Fibroblast of gingiva (primary cell): Measurements from ENCODE around the gene TSHZ2.
A peak's percentile ranks its signal among the peaks of the same experiment; 100 is the strongest.

Experiments
- DNase-seq: peaks from one replicate; pipeline ENCODE4 v3.0.0-alpha.2; 2011; ENCODE audit warnings: low read depth

Gene TSHZ2

GRCh38 chr20:53133628-53134027 is 161.5 kb downstream of the TSHZ2 start:
- DNase-seq: no peak

- DNase-seq: no peak
Measured at GRCh38 chr20:53136473-53136872, 164.3 kb downstream of the TSHZ2 start.

- DNase-seq: no peak
Measured at GRCh38 chr20:53138454-53139262, 166.5 kb downstream of the TSHZ2 start.

- DNase-seq: no peak
Measured at GRCh38 chr20:53141201-53142050, 169.3 kb downstream of the TSHZ2 start.

- no peak for DNase-seq
Measured at GRCh38 chr20:53142225-53143127, 170.3 kb downstream of the TSHZ2 start.

GRCh38 chr20:53146201-53146891 is 174.2 kb downstream of the TSHZ2 start:
- no peak for DNase-seq

GRCh38 chr20:53148771-53149147 is 176.6 kb downstream of the TSHZ2 start:
- no peak for DNase-seq

- DNase-seq: no peak
Measured at GRCh38 chr20:53149148-53149889, 177.2 kb downstream of the TSHZ2 start.

- no peak for DNase-seq
Measured at GRCh38 chr20:53149890-53150205, 177.7 kb downstream of the TSHZ2 start.

GRCh38 chr20:53150532-53150931 is 178.4 kb downstream of the TSHZ2 start:
- DNase-seq: no peak

GRCh38 chr20:53152228-53152627 is 180.1 kb downstream of the TSHZ2 start:
- no peak for DNase-seq

GRCh38 chr20:53154540-53154939 is 182.4 kb downstream of the TSHZ2 start:
- no peak for DNase-seq

- peak; percentile 13 for DNase-seq
Measured at GRCh38 chr20:53157443-53158408, 185.6 kb downstream of the TSHZ2 start.

- no peak for DNase-seq
Measured at GRCh38 chr20:53159160-53159559, 187.0 kb downstream of the TSHZ2 start.

- DNase-seq: no peak
Measured at GRCh38 chr20:53161073-53161472, 188.9 kb downstream of the TSHZ2 start.

- DNase-seq: no peak
Measured at GRCh38 chr20:53161473-53161872, 189.3 kb downstream of the TSHZ2 start.

- DNase-seq: peak; percentile 2
Measured at GRCh38 chr20:53162251-53162835, 190.2 kb downstream of the TSHZ2 start.

- DNase-seq: no peak
Measured at GRCh38 chr20:53163486-53163885, 191.3 kb downstream of the TSHZ2 start.

- DNase-seq: no peak
Measured at GRCh38 chr20:53164072-53164471, 191.9 kb downstream of the TSHZ2 start.
